ENCODE results near the gene PAPPA.
A peak's percentile ranks its signal among the peaks of the same experiment; 100 is the strongest.

The PAPPA gene

DNA sequence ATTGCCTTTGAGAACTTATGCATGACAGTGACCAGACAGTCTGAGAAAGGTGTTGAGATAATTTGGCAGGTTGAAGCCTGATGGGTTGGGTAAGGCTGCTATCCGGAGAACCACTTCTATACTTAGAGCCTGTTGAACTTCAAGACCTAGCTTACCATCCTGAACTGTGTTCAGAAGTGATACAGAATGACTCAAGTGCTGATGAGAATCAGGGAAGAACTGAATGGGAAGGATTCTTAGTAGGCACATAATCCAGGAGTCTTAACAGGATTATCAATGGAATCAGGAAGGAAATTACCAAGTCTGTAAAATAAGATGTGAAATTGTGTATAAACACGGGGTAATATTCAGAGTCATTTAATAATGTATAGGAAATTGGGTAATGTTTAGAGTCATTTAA, 9.0 kb upstream of the PAPPA start:
- H3K27ac ChIP-seq (ENCODE audit: low read length): no peak overlapping the region; the same call in 1 of the 2 replicates
- peak overlapping the region; percentile 62; the same call in 1 of the 2 replicates for H3K4me2 ChIP-seq (ENCODE audit: low read length)
- no peaks in the 10 kb centered on the region for H3K36me3 ChIP-seq (replicated peaks; ENCODE audit: low read depth, low read length)
- no peak overlapping the region for H3K4me3 ChIP-seq (ENCODE audit: low read length)
- no peaks in the 10 kb centered on the region for H3K79me2 ChIP-seq (ENCODE audit: low read length)
- H3K9ac ChIP-seq (ENCODE audit: low read length): no peak overlapping the region
- no peak for TF ChIP-seq EZH2phosphoT487 (IDR thresholded peaks at IDR 0.05; ENCODE audit: low read depth)
- TF ChIP-seq CTCF (IDR thresholded peaks at IDR 0.05; ENCODE audit: low read depth, low read length): no peak
- H3K4me1 ChIP-seq (ENCODE audit: low read length): peaks cover 37% of the 10 kb centered on the region
- no peaks in the 10 kb centered on the region for H3K9me3 ChIP-seq (ENCODE audit: insufficient read depth, low read length)
- H4K20me1 ChIP-seq (ENCODE audit: insufficient read depth, low read length): no peaks in the 10 kb centered on the region
- no peaks in the 10 kb centered on the region for H3K27me3 ChIP-seq (ENCODE audit: low read depth, low read length)
- H2AFZ ChIP-seq (ENCODE audit: low read depth, low read length): no peak overlapping the region

- Histone ChIP-seq H3K4me1 (ENCODE audit: low read length) (peaks cover 37% of the 10 kb centered on the region), H3K4me3 (ENCODE audit: low read length) (no peak overlapping the region), H3K4me2 (ENCODE audit: low read length) (no peak overlapping the region), H3K36me3 (replicated peaks; ENCODE audit: low read depth, low read length) (no peaks in the 10 kb centered on the region), H3K79me2 (ENCODE audit: low read length) (no peaks in the 10 kb centered on the region), H3K27ac (ENCODE audit: low read length) (no peak overlapping the region), H2AFZ (ENCODE audit: low read depth, low read length) (no peak overlapping the region), H3K9ac (ENCODE audit: low read length) (no peak overlapping the region), H3K27me3 (ENCODE audit: low read depth, low read length) (no peaks in the 10 kb centered on the region), H3K9me3 (ENCODE audit: insufficient read depth, low read length) (no peaks in the 10 kb centered on the region), H4K20me1 (ENCODE audit: insufficient read depth, low read length) (no peaks in the 10 kb centered on the region)
- no peak for TF ChIP-seq EZH2phosphoT487 (IDR thresholded peaks at IDR 0.05; ENCODE audit: low read depth)
- no peak for TF ChIP-seq CTCF (IDR thresholded peaks at IDR 0.05; ENCODE audit: low read depth, low read length)
These were observed 8.6 kb upstream of the PAPPA start for GRCh38 chr9:116145036-116145435.

DNA sequence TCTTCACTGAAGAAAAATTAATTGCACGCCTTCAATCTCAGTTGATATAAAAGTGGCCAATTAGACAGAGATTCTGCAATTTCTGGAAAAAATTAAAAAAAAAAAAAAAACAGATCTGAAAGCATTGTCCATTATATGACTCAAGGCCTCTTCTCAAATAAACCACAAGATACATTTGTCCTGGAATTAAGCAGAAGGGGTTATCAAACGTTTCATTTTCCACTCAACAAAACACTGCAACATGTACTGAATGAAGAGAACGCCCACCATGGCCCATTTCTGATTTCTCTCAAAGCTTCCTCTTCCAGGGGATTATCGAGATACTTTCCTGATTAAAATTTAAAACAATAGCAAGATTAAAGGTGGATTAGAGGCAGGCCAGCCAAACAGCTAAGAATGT, 5.8 kb upstream of the PAPPA start:
- Histone ChIP-seq H3K4me2 (ENCODE audit: low read length) (no peak overlapping the region), H3K79me2 (ENCODE audit: low read length) (no peaks in the 10 kb centered on the region), H2AFZ (ENCODE audit: low read depth, low read length) (no peak overlapping the region), H3K36me3 (replicated peaks; ENCODE audit: low read depth, low read length) (no peaks in the 10 kb centered on the region), H3K4me3 (ENCODE audit: low read length) (no peak overlapping the region), H3K27me3 (ENCODE audit: low read depth, low read length) (peaks cover 17% of the 10 kb centered on the region), H3K9me3 (ENCODE audit: insufficient read depth, low read length) (no peaks in the 10 kb centered on the region), H4K20me1 (ENCODE audit: insufficient read depth, low read length) (no peaks in the 10 kb centered on the region), H3K4me1 (ENCODE audit: low read length) (peaks cover 31% of the 10 kb centered on the region), H3K9ac (ENCODE audit: low read length) (no peak overlapping the region), H3K27ac (ENCODE audit: low read length) (no peak overlapping the region)
- no peak for TF ChIP-seq CTCF (IDR thresholded peaks at IDR 0.05; ENCODE audit: low read depth, low read length)
- TF ChIP-seq EZH2phosphoT487 (IDR thresholded peaks at IDR 0.05; ENCODE audit: low read depth): no peak

DNA sequence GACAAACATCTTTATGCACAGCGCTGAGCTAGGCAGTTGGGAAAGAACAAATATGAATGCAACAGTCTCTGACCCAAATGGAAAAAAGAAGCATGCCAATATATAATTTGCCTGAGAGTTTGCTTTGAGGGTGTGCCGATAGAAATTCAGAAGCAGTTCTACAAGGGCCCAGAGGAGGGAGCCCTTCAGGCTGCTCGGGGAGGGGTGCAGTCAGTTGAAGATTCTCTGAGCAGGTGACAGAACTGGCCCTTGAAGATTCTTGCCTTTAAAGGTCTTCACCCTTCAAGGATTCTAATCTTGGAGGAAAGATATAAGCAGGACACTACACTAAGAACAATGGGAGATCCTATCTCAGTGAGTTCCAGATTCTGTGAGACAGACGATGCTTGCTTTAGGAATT, 3.7 kb upstream of the PAPPA start:
- H3K4me2 ChIP-seq (ENCODE audit: low read length): no peak overlapping the region
- no peaks in the 10 kb centered on the region for H3K79me2 ChIP-seq (ENCODE audit: low read length)
- H3K27ac ChIP-seq (ENCODE audit: low read length): no peak overlapping the region
- no peaks in the 10 kb centered on the region for H3K36me3 ChIP-seq (replicated peaks; ENCODE audit: low read depth, low read length)
- H3K9ac ChIP-seq (ENCODE audit: low read length): no peak overlapping the region
- H3K4me3 ChIP-seq (ENCODE audit: low read length): no peak overlapping the region
- H2AFZ ChIP-seq (ENCODE audit: low read depth, low read length): no peak overlapping the region
- H3K9me3 ChIP-seq (ENCODE audit: insufficient read depth, low read length): no peaks in the 10 kb centered on the region
- TF ChIP-seq EZH2phosphoT487 (IDR thresholded peaks at IDR 0.05; ENCODE audit: low read depth): no peak
- TF ChIP-seq CTCF (IDR thresholded peaks at IDR 0.05; ENCODE audit: low read depth, low read length): peak; percentile 68
- peaks cover 17% of the 10 kb centered on the region for H3K27me3 ChIP-seq (ENCODE audit: low read depth, low read length)
- no peaks in the 10 kb centered on the region for H4K20me1 ChIP-seq (ENCODE audit: insufficient read depth, low read length)
- H3K4me1 ChIP-seq (ENCODE audit: low read length): peaks cover 10% of the 10 kb centered on the region; the same call in 1 of the 2 replicates
